IMR-90 (cell line): ENCODE measurements around the gene ALDH1A1. TPM values are rescaled to one million over a fixed set of nuclear protein-coding genes. Genes with fewer than 3 reads are reported as not detected.

ENCODE experiments used
- ATAC-seq: fragments of 200-7000 bp; cut with Tn5 transposase; 2 replicates; pipeline ENCODE4 v1.9.1; 2020; ENCODE audit warnings: low read depth, mild to moderate bottlenecking, moderate library complexity
- BruUV-seq: library from RNA; stranded (reverse); fragments of 400-500 nt; replicated peaks from 2 replicates; lab custom pipeline; 2021; lab: Mats Ljungman, UMichigan
- CTCF ChIA-PET: fragments of 300-600 bp; formaldehyde crosslinking; extraction: SDS; loops from one replicate; lab custom pipeline; 2021; ENCODE audit warnings: antibody characterized with exemption; lab: Yijun Ruan, JAX
- POLR2A ChIA-PET: fragments of 300-600 bp; sonication (Branson Sonifier 250); formaldehyde crosslinking; loops from one replicate; lab custom pipeline; 2022; ENCODE audit warnings: antibody characterized with exemption; ENCODE audit not compliant: unreplicated experiment; lab: Charles Lee
- DNase-seq: peaks from one replicate; pipeline ENCODE4 v3.0.0; 2013
- H2AFZ ChIP-seq: replicated peaks from 2 replicates; pipeline ENCODE3; 2013; ENCODE audit warnings: low read length, mild to moderate bottlenecking; ENCODE audit not compliant: poor library complexity
- H2AK5ac ChIP-seq: 2 replicates; pipeline ENCODE4 v1.6.1; 2013; ENCODE audit warnings: low read depth, low read length, inconsistent platforms
- H2AK9ac ChIP-seq: replicated peaks from 2 replicates; pipeline ENCODE3; 2013; ENCODE audit warnings: mild to moderate bottlenecking, low read depth, low read length, moderate library complexity; ENCODE audit not compliant: poor library complexity
- H2BK120ac ChIP-seq: 2 replicates; pipeline ENCODE4 v1.6.1; 2013; ENCODE audit warnings: low read depth, low read length, inconsistent platforms
- H2BK15ac ChIP-seq: 3 replicates; pipeline ENCODE4 v1.6.1; 2013; ENCODE audit warnings: low read depth, low read length, inconsistent platforms
- H2BK20ac ChIP-seq: 2 replicates; pipeline ENCODE4 v1.6.1; 2013; ENCODE audit warnings: low read depth, mild to moderate bottlenecking, inconsistent platforms, low read length, moderate library complexity
- H2BK5ac ChIP-seq: 2 replicates; pipeline ENCODE4 v1.6.1; 2013; ENCODE audit warnings: mild to moderate bottlenecking, low read depth, low read length, inconsistent platforms; ENCODE audit not compliant: poor library complexity, severe bottlenecking
- H3K14ac ChIP-seq: replicated peaks from 2 replicates; pipeline ENCODE4 v1.6.1; 2013; ENCODE audit warnings: low read depth, low read length, inconsistent platforms
- H3K18ac ChIP-seq: 2 replicates; pipeline ENCODE4 v1.6.1; 2013; ENCODE audit warnings: low read depth, low read length, control low read depth
- H3K23ac ChIP-seq: 2 replicates; pipeline ENCODE4 v1.6.1; 2013; ENCODE audit warnings: low read depth, low read length, inconsistent platforms
- H3K27ac ChIP-seq: 2 replicates; pipeline ENCODE4 v1.5.1; 2013; ENCODE audit warnings: mild to moderate bottlenecking, control low read depth, low read length; ENCODE audit not compliant: insufficient read depth
- H3K27me3 ChIP-seq: 2 replicates; pipeline ENCODE4 v1.6.1; 2013; ENCODE audit warnings: low read length; ENCODE audit not compliant: control insufficient read depth, insufficient read depth
- H3K36me3 ChIP-seq: 2 replicates; pipeline ENCODE4 v1.6.1; 2013; ENCODE audit warnings: low read length, mixed read lengths; ENCODE audit not compliant: control insufficient read depth, insufficient read depth
- H3K4ac ChIP-seq: 2 replicates; pipeline ENCODE4 v1.6.1; 2013; ENCODE audit warnings: low read depth, low read length, inconsistent platforms
- H3K4me1 ChIP-seq: 2 replicates; pipeline ENCODE4 v1.6.1; 2013; ENCODE audit warnings: low read length, mixed read lengths; ENCODE audit not compliant: control insufficient read depth, insufficient read depth
- H3K4me2 ChIP-seq: 2 replicates; pipeline ENCODE4 v1.6.1; 2013; ENCODE audit warnings: low read depth, mild to moderate bottlenecking, control low read depth, low read length, moderate library complexity
- H3K4me3 ChIP-seq: 2 replicates; pipeline ENCODE4 v1.5.1; 2013; ENCODE audit warnings: low read depth, mild to moderate bottlenecking, control low read depth, low read length, moderate library complexity; ENCODE audit not compliant: insufficient read depth
- H3K56ac ChIP-seq: 2 replicates; pipeline ENCODE4 v1.6.1; 2013; ENCODE audit warnings: low read length, inconsistent platforms; ENCODE audit not compliant: insufficient read depth; ENCODE audit errors: extremely low read depth
- H3K79me1 ChIP-seq, 2 experiments: 2 replicates each; pipeline ENCODE4 v1.6.1; 2013; ENCODE audit warnings: low read length in 2 of 2, inconsistent platforms in 1 of 2, low read depth in 1 of 2
- H3K9ac ChIP-seq: 2 replicates; pipeline ENCODE4 v1.6.1; 2013; ENCODE audit warnings: low read depth, low read length, control low read depth
- H3K9me1 ChIP-seq: 2 replicates; pipeline ENCODE4 v1.6.1; 2013; ENCODE audit warnings: low read length, inconsistent platforms; ENCODE audit not compliant: insufficient read depth
- H3K9me3 ChIP-seq: 2 replicates; pipeline ENCODE4 v1.6.1; 2013; ENCODE audit warnings: low read length; ENCODE audit not compliant: control insufficient read depth, insufficient read depth
- H4K20me1 ChIP-seq: 2 replicates; pipeline ENCODE4 v1.6.1; 2013; ENCODE audit warnings: low read length, inconsistent platforms; ENCODE audit not compliant: insufficient read depth
- H4K5ac ChIP-seq: 2 replicates; pipeline ENCODE4 v1.6.1; 2013; ENCODE audit warnings: mild to moderate bottlenecking, low read depth, low read length, control low read depth
- H4K8ac ChIP-seq, 2 experiments: 2 replicates each; pipeline ENCODE4 v1.6.1; 2013; ENCODE audit warnings: low read depth in 2 of 2, low read length in 2 of 2, control low read depth in 1 of 2, inconsistent platforms in 1 of 2
- H4K91ac ChIP-seq: 2 replicates; pipeline ENCODE4 v1.6.1; 2013; ENCODE audit warnings: low read depth, low read length, inconsistent platforms; ENCODE audit not compliant: insufficient read depth
- CHD1 ChIP-seq: IDR thresholded peaks from 2 replicates; pipeline ENCODE4 v1.6.1; 2012; ENCODE audit warnings: low read depth, low read length, improper control_type of control experiment
- FOS ChIP-seq: fragments of 150-350 bp; IDR thresholded peaks from 2 replicates; pipeline ENCODE4 v1.6.1; 2016; ENCODE audit warnings: low read depth, low read length
- MXI1 ChIP-seq: IDR thresholded peaks from 2 replicates; pipeline ENCODE4 v1.6.1; 2012; ENCODE audit warnings: low read depth, mild to moderate bottlenecking, low read length, moderate library complexity, borderline replicate concordance
- RCOR1 ChIP-seq: IDR thresholded peaks from 2 replicates; pipeline ENCODE4 v1.6.1; 2012; ENCODE audit warnings: mild to moderate bottlenecking, low read length, improper control_type of control experiment; ENCODE audit not compliant: insufficient replicate concordance
- WGBS, 2 experiments: methylation state at CpG; one replicate each; pipeline versions ENCODE4 v1.1.5 to v1.1.7; 2013; ENCODE audit warnings: missing lambda C conversion rate in 2 of 2; ENCODE audit not compliant: insufficient read length in 1 of 2; ENCODE audit errors: extremely low coverage in 2 of 2; 5-methylcytosine and 5-hydroxymethylcytosine counted together
- dilution Hi-C: fragments of 300-500 bp; cut with HindIII; formaldehyde crosslinking; loops from one replicate; pipeline ENCODE4 v1.14.3; 2018; ENCODE audit warnings: low sequenced_read_pairs; ENCODE audit not compliant: unreplicated experiment
- in situ Hi-C: fragments of 300-500 bp; cut with MboI; formaldehyde crosslinking; loops from 3 replicates; pipeline ENCODE4 v1.14.3; 2019; ENCODE audit warnings: low sequenced_read_pairs, inconsistent platforms, mixed read lengths
- intact Hi-C: fragments of 100-400 bp; cut with micrococcal nuclease; formaldehyde crosslinking; loops from 2 replicates; pipeline ENCODE4 v1.10.0; 2022
- polyA plus RNA-seq, 3 experiments: library from polyadenylated mRNA; depleted of rRNA; stranded (reverse); fragments of >200 nt; gene quantifications; 2 replicates each; pipeline ENCODE4 v1.2.3, GENCODE V29; 2012; ENCODE audit warnings: low replicate concordance in 1 of 3
- total RNA-seq: library from RNA; depleted of rRNA; stranded (reverse); fragments of >200 nt; gene quantifications from 2 replicates; pipeline ENCODE4 v1.2.3, GENCODE V29; 2012
- TF ChIP-seq, protein P1 (sequence below): fragments of 150-350 bp; IDR thresholded peaks from 2 replicates; pipeline ENCODE4 v1.6.1; 2016; ENCODE audit warnings: low read depth, mild to moderate bottlenecking, low read length, moderate library complexity, borderline replicate concordance

The ALDH1A1 gene
- total and polyA plus RNA-seq, 2 of the 4 experiments (the other 2 are of a cell fraction), result not detected

DNA sequence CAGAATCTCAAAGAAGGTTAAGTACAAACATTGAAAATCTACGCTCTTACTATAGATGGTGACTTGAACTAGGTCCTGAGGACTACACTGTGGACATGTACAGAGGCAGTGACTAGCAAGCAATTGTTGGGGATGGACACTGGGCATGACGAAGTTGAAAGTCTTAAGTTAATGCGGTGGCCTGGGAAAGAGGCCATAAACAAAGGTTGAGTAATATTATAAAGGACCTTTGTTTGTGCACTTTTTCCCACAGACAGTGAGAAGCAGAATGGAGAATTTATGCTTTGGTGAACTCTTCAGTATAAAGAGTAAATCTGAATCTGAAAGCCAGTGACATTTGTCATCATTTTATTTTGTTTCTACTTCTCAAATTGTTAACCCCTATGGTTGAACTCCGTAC, 15.3 kb downstream of the ALDH1A1 start:
- Histone ChIP-seq H2AK5ac (no peak overlapping the region), H3K9ac (no peak overlapping the region), H2BK5ac (no peak overlapping the region), H4K8ac (no peak overlapping the region), H3K9me1 (no peaks in the 10 kb centered on the region), H2BK15ac (no peak overlapping the region), H3K27me3 (no peaks in the 10 kb centered on the region), H2AK9ac (no peak overlapping the region), H4K91ac (no peak overlapping the region), H4K5ac (no peak overlapping the region), H3K14ac (no peak overlapping the region), H3K4ac (no peak overlapping the region), H3K4me3 (no peak overlapping the region), H2BK20ac (no peak overlapping the region), H3K4me2 (no peak overlapping the region), H4K20me1 (no peaks in the 10 kb centered on the region), H3K4me1 (no peaks in the 10 kb centered on the region), H3K23ac (no peak overlapping the region), H3K36me3 (no peaks in the 10 kb centered on the region), H3K18ac (no peak overlapping the region), H3K9me3 (no peaks in the 10 kb centered on the region), H3K27ac (no peak overlapping the region), H3K79me1 (no peaks in the 10 kb centered on the region), H2BK120ac (no peak overlapping the region), H2AFZ (no peak overlapping the region), H3K56ac (no peak overlapping the region)
- no peak for TF ChIP-seq CHD1
- TF ChIP-seq, protein P1, sequence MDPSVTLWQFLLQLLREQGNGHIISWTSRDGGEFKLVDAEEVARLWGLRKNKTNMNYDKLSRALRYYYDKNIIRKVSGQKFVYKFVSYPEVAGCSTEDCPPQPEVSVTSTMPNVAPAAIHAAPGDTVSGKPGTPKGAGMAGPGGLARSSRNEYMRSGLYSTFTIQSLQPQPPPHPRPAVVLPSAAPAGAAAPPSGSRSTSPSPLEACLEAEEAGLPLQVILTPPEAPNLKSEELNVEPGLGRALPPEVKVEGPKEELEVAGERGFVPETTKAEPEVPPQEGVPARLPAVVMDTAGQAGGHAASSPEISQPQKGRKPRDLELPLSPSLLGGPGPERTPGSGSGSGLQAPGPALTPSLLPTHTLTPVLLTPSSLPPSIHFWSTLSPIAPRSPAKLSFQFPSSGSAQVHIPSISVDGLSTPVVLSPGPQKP, result no peak
- no peak for TF ChIP-seq MXI1
- no peak for TF ChIP-seq RCOR1
- no peak for TF ChIP-seq FOS
- intact Hi-C loops, result no loop called here
- DNase-seq, result no peak
- ChIA-PET CTCF (no interaction called here), POLR2A (no interaction called here)
- ATAC-seq, result no peak
- 60% methylated on average over 2 of the region's 4 CpGs; no CpG with 5 or more reads in 1 of the 2 experiments for WGBS, 2 experiments
- in situ Hi-C loops, result no loop called here
- BruUV-seq, result no TSS peak
- dilution Hi-C loops, result no loop called here
